H9 (cell line): ENCODE results near the gene HEG1. TPM values are rescaled to one million over a fixed set of nuclear protein-coding genes. Genes with fewer than 3 reads are reported as not detected.

ENCODE experiments used
- DNase-seq: peaks from one replicate; pipeline ENCODE4 v3.0.0-alpha.2; 2017
- H2AFZ ChIP-seq: one replicate; pipeline ENCODE4 v1.6.1; 2013; ENCODE audit warnings: mild to moderate bottlenecking, low read length, control low read depth, moderate library complexity
- H2AK5ac ChIP-seq: 2 replicates; pipeline ENCODE4 v1.6.1; 2013; ENCODE audit warnings: low read length, control low read depth, mixed read lengths; ENCODE audit not compliant: insufficient read length
- H2BK120ac ChIP-seq: one replicate; pipeline ENCODE4 v1.6.1; 2013; ENCODE audit warnings: low read depth, mild to moderate bottlenecking, low read length, control low read depth, inconsistent platforms; ENCODE audit not compliant: poor library complexity, severe bottlenecking
- H2BK12ac ChIP-seq: 2 replicates; pipeline ENCODE4 v1.6.1; 2013; ENCODE audit warnings: low read length, control low read depth, mixed read lengths, low read depth; ENCODE audit not compliant: insufficient read length
- H2BK15ac ChIP-seq: 2 replicates; pipeline ENCODE4 v1.6.1; 2013; ENCODE audit warnings: low read depth, low read length, control low read depth
- H2BK20ac ChIP-seq: one replicate; pipeline ENCODE4 v1.6.1; 2013; ENCODE audit warnings: low read depth, mild to moderate bottlenecking, low read length, control low read depth, inconsistent platforms; ENCODE audit not compliant: poor library complexity, severe bottlenecking
- H2BK5ac ChIP-seq: 2 replicates; pipeline ENCODE4 v1.6.1; 2013; ENCODE audit warnings: low read length, control low read depth, mixed read lengths; ENCODE audit not compliant: insufficient read length
- H3K14ac ChIP-seq: 2 replicates; pipeline ENCODE4 v1.6.1; 2013; ENCODE audit warnings: low read length, control low read depth; ENCODE audit not compliant: insufficient read depth
- H3K18ac ChIP-seq: 2 replicates; pipeline ENCODE4 v1.6.1; 2013; ENCODE audit warnings: low read depth, mild to moderate bottlenecking, mixed read lengths, low read length, control low read depth; ENCODE audit not compliant: insufficient read length
- H3K23ac ChIP-seq: 2 replicates; pipeline ENCODE4 v1.6.1; 2013; ENCODE audit warnings: low read length, control low read depth, mixed read lengths, low read depth; ENCODE audit not compliant: insufficient read length
- H3K23me2 ChIP-seq: 2 replicates; pipeline ENCODE4 v1.6.1; 2013; ENCODE audit warnings: low read depth, mild to moderate bottlenecking, mixed read lengths, low read length, control low read depth; ENCODE audit not compliant: insufficient read length, poor library complexity, severe bottlenecking
- H3K27ac ChIP-seq: 2 replicates; pipeline ENCODE4 v1.5.1; 2013; ENCODE audit warnings: low read length, control low read depth, mixed read lengths, low read depth; ENCODE audit not compliant: insufficient read length
- H3K27me3 ChIP-seq: 2 replicates; pipeline ENCODE4 v1.6.1; 2013; ENCODE audit warnings: low read length, control low read depth, inconsistent platforms; ENCODE audit not compliant: insufficient read depth
- H3K4ac ChIP-seq: 2 replicates; pipeline ENCODE4 v1.6.1; 2013; ENCODE audit warnings: low read depth, mild to moderate bottlenecking, control low read depth, inconsistent platforms, low read length, moderate library complexity
- H3K4me1 ChIP-seq: 2 replicates; pipeline ENCODE4 v1.6.1; 2013; ENCODE audit warnings: low read length, control low read depth, inconsistent platforms; ENCODE audit not compliant: insufficient read depth
- H3K4me2 ChIP-seq: 2 replicates; pipeline ENCODE4 v1.6.1; 2013; ENCODE audit warnings: low read length, control low read depth, mixed read lengths; ENCODE audit not compliant: insufficient read length, insufficient read depth
- H3K56ac ChIP-seq: 2 replicates; pipeline ENCODE4 v1.6.1; 2013; ENCODE audit warnings: low read depth, mild to moderate bottlenecking, mixed read lengths, low read length, control low read depth; ENCODE audit not compliant: insufficient read length
- H3K79me1 ChIP-seq: 2 replicates; pipeline ENCODE4 v1.6.1; 2013; ENCODE audit warnings: low read depth, mild to moderate bottlenecking, moderate library complexity, low read length, control low read depth, inconsistent platforms; ENCODE audit not compliant: insufficient read depth, poor library complexity, severe bottlenecking
- H3K79me2 ChIP-seq: 2 replicates; pipeline ENCODE4 v1.6.1; 2013; ENCODE audit warnings: low read length, control low read depth, inconsistent platforms; ENCODE audit not compliant: insufficient read depth
- H3K9ac ChIP-seq: 2 replicates; pipeline ENCODE4 v1.6.1; 2013; ENCODE audit warnings: low read length, control low read depth, mixed read lengths; ENCODE audit not compliant: insufficient read length; ENCODE audit errors: extremely low read depth
- H3K9me3 ChIP-seq: one replicate; pipeline ENCODE4 v1.6.1; 2013; ENCODE audit warnings: low read depth, low read length, inconsistent platforms; ENCODE audit not compliant: control insufficient read depth
- H3T11ph ChIP-seq: one replicate; pipeline ENCODE4 v1.6.1; 2013; ENCODE audit warnings: mild to moderate bottlenecking, low read length, control low read depth, inconsistent platforms
- H4K20me1 ChIP-seq: one replicate; pipeline ENCODE4 v1.6.1; 2013; ENCODE audit not compliant: control insufficient read depth, insufficient read length, insufficient read depth
- H4K5ac ChIP-seq: 2 replicates; pipeline ENCODE4 v1.6.1; 2013; ENCODE audit warnings: low read depth, mild to moderate bottlenecking, mixed read lengths, low read length, control low read depth; ENCODE audit not compliant: insufficient read length
- H4K8ac ChIP-seq: replicated peaks from 2 replicates; pipeline ENCODE4 v1.6.1; 2013; ENCODE audit warnings: low read length, control low read depth, mixed read lengths, low read depth; ENCODE audit not compliant: insufficient read length
- H4K91ac ChIP-seq: 2 replicates; pipeline ENCODE4 v1.6.1; 2013; ENCODE audit warnings: low read depth, mild to moderate bottlenecking, moderate library complexity, mixed read lengths, low read length, control low read depth; ENCODE audit not compliant: insufficient read length
- H3K27ac Mint-ChIP-seq, 3 experiments: 2 replicates in 2 of 3; 3 replicates in 1 of 3; pipeline ENCODE4 v1.8.0; 2020 to 2021; ENCODE audit warnings: mixed read lengths in 3 of 3, mild to moderate bottlenecking in 1 of 3, moderate library complexity in 1 of 3
- H3K27me3 Mint-ChIP-seq: 2 replicates; pipeline ENCODE4 v1.8.0; 2021; ENCODE audit warnings: low read depth, mild to moderate bottlenecking, moderate library complexity, mixed read lengths
- H3K36me3 Mint-ChIP-seq, 3 experiments: 2 replicates in 2 of 3; 3 replicates in 1 of 3; pipeline ENCODE4 v1.8.0; 2020 to 2021; ENCODE audit warnings: low read depth in 3 of 3, mixed read lengths in 3 of 3; ENCODE audit not compliant: insufficient read depth in 1 of 3
- H3K4me1 Mint-ChIP-seq, 2 experiments: 2 replicates each; pipeline ENCODE4 v1.8.0; 2020; ENCODE audit warnings: mixed read lengths in 2 of 2
- H3K4me3 Mint-ChIP-seq, 2 experiments: 2 replicates in 1 of 2; 3 replicates in 1 of 2; pipeline ENCODE4 v1.8.0; 2020 to 2021; ENCODE audit warnings: mild to moderate bottlenecking in 2 of 2, mixed read lengths in 2 of 2, moderate library complexity in 1 of 2
- H3K9me3 Mint-ChIP-seq, 2 experiments: 2 replicates in 1 of 2; 3 replicates in 1 of 2; pipeline ENCODE4 v1.8.0; 2020; ENCODE audit warnings: mild to moderate bottlenecking in 2 of 2, mixed read lengths in 2 of 2, moderate library complexity in 1 of 2
- CTCF ChIP-seq: fragments of 200-600 bp; sonication (generic); conservative IDR thresholded peaks from 3 replicates; pipeline ENCODE4 v1.8.0; 2021; ENCODE audit warnings: antibody characterized with exemption, mild to moderate bottlenecking
- WGBS: extraction: QIAGEN DNeasy Blood & Tissue Kit; methylation state at CpG from one replicate; pipeline ENCODE4 v1.1.7; 2013; ENCODE audit warnings: missing lambda C conversion rate, low lambda C conversion rate, mixed read lengths; ENCODE audit not compliant: insufficient read length; ENCODE audit errors: extremely low coverage; 5-methylcytosine and 5-hydroxymethylcytosine counted together
- total RNA-seq: library from RNA; stranded (reverse); gene quantifications from 2 replicates; pipeline ENCODE4 v1.2.1, GENCODE V29; 2021

HEG1 gene
- total RNA-seq, 1 experiment from 2014 or later, result 10.3 TPM

DNA sequence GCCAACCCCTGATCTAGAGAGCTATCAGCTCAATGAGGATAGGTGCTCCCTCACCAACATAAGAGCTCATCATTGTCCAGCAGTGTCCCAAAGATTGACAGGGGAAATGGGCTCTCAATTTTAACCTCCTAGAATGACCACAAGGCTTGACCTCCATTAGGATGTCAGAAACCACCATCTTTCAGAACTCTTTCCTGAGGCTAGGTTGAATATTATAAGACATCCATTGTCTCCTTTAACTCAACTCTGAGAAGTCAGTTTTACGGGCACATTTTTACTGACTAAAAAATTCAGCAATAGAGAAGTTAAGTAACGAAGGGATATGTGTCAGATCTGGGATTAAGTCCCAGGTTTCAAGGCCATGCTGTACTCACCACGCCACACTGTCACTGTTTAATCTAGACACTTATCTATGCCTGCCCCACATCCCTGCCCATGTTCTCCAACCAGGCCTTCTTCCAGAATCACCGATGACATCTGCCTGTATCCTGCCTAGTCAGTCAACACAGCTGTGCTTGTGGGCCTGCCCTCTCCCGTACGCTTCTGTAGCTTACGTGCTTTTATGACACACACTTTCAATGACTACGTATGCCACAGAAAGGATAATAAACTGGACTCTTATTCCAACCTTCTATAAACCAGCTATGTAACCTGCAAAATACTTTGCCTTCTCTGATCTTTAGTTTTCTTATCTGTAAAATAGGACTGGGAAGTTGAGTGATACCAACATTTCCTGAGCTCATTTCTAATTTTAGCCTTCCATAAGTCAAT is 104.1 kb downstream of the HEG1 start:
- WGBS, result no CpG with 5 or more reads among the region's 8 CpGs
- no peaks in the 10 kb centered on the region for H3K79me1 ChIP-seq
- no peak overlapping the region for H2BK20ac ChIP-seq
- H3K9me3 ChIP-seq, result no peaks in the 10 kb centered on the region
- no peak overlapping the region for H2BK120ac ChIP-seq
- no peaks in the 10 kb centered on the region for H3K79me2 ChIP-seq
- H4K8ac ChIP-seq, result no peak overlapping the region
- no peak overlapping the region for H2AK5ac ChIP-seq
- DNase-seq, result no peak
- no peak overlapping the region for H2AFZ ChIP-seq
- H3K56ac ChIP-seq, result no peak overlapping the region
- Mint-ChIP-seq H3K36me3 (no peaks in the 10 kb centered on the region), H3K4me3 (no peak overlapping the region), H3K27ac (no peak overlapping the region), H3K27me3 (no peaks in the 10 kb centered on the region), H3K4me1 (peaks cover 6 to 7% of the 10 kb centered on the region in 2 experiments), H3K9me3 (peaks cover 0 to 4% of the 10 kb centered on the region in 2 experiments; a peak in 2 of 5 replicates)
- H3K4me1 ChIP-seq, result peaks cover 3% of the 10 kb centered on the region
- no peak for TF ChIP-seq CTCF
- H3K4me2 ChIP-seq, result no peak overlapping the region
- no peak overlapping the region for H3K4ac ChIP-seq
- no peak overlapping the region for H3T11ph ChIP-seq
- H2BK12ac ChIP-seq, result no peak overlapping the region
- no peak overlapping the region for H2BK15ac ChIP-seq
- H2BK5ac ChIP-seq, result no peak overlapping the region
- H3K27ac ChIP-seq, result no peak overlapping the region
- H4K91ac ChIP-seq, result no peak overlapping the region
- no peak overlapping the region for H3K9ac ChIP-seq
- H3K27me3 ChIP-seq, result no peaks in the 10 kb centered on the region
- H4K5ac ChIP-seq, result no peak overlapping the region
- no peak overlapping the region for H3K23ac ChIP-seq
- no peak overlapping the region for H3K14ac ChIP-seq
- H3K23me2 ChIP-seq, result no peaks in the 10 kb centered on the region
- H4K20me1 ChIP-seq, result no peaks in the 10 kb centered on the region
- H3K18ac ChIP-seq, result no peak overlapping the region
